ENCODE data around the gene ABHD12B. TPM values are rescaled to one million over a fixed set of nuclear protein-coding genes. Genes with fewer than 3 reads are reported as not detected.

Gene ABHD12B
- total RNA-seq, 1 experiment from 2014 or later = not detected

DNA sequence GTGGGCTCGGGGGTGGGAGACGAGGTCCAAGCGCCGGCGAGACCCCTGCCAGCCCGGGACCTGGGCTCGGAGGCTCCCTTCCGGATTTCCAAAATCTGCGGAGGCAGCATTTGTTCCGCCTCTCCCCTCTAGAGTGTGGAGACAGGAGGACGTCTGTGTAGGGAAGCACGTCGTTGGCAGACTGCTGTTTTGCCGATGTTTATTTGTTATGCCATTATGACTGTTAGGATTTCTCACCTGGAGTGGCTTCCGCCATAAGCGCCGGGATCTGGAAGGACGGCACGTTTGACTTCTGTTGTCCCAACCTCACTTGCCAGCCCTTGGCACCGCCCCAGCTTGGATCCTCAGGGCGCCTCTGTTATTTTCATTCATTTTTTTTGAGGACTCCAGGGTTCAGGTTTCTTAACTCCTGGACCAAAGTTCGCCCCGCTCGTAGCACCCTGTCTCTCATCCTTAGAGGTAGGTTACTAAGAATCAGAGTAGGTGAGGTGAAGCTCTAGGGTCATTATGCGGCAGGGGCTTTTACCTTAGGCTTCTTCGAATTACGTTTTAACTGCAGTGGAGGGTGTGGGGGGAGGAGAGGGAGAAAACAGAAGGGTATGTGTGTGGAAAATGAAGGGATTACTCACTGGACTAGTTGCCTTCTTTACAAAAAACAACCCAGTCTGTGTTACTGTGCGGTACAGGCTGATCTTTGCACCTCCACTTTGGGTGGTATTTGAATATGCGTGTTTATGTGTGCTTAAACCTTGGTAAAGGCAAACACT, 73.0 kb downstream of the ABHD12B start:
- no peaks in the 10 kb centered on the region for H3K27me3 ChIP-seq
- no peaks in the 10 kb centered on the region for H3K36me3 ChIP-seq
- H3K9me3 ChIP-seq (replicated peaks) = no peaks in the 10 kb centered on the region
- peak overlapping the region; percentile 69 for H3K4me3 ChIP-seq
- peaks cover 9% of the 10 kb centered on the region for H3K4me1 ChIP-seq
- DNase-seq = peak; percentile 54 to 67
- H3K27ac ChIP-seq = peak overlapping the region; percentile 75

DNA sequence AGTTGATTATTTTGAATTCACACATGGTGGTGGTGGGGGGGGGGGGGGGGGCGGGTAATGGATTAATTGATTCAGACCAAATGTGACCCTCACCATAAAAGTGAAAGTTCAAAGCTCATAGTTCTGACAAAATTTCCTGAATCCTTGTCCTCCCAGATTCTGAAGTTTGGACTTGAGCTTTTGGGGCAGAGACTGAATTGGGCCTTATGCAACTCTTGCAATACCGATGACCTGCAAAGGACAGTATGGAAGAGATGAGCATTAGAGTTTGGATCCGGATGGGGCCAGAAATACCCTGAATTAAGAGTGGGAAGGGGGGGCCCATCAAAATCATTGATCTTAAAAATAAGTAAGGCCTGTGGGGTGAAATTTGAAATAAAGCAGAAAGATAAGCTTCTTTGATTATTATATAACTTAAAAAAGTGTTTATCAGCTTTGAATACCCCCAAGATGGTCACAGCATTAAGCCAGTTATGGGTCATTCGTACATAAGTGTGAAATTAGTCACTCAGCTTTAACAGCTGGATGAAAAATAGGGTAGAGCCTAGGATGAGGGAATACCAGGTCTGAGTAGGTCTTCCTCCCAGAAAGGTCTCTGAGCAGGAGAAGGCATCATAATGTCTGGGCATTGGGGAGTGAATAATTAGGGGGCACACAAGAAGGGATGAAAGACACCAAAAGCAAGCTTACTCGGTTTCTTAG, 74.5 kb downstream of the ABHD12B start:
- Histone ChIP-seq H3K27me3 (no peaks in the 10 kb centered on the region), H3K27ac (no peak overlapping the region), H3K4me1 (peaks cover 9% of the 10 kb centered on the region), H3K4me3 (no peak overlapping the region), H3K36me3 (no peaks in the 10 kb centered on the region), H3K9me3 (replicated peaks) (no peaks in the 10 kb centered on the region)
- DNase-seq = no peak

DNA sequence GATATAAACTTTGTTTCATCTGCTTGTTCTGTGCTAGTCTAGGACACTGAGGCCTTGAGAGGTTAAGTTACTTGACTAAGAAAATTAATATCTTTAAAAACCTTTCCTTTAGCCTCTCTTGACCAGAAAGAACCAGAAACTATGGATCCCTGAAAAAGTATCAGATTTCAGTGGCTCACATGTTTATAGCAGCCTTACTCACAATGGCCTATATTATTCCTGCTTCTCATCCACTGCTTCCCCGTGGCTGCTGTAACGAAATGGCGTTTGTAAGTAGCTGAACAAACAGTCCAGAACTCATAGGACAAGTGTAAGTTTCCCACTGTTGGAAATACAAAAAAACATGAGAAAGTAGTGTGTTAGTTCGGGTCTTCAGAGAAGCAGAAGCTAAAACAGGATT, 75.6 kb downstream of the ABHD12B start:
- Histone ChIP-seq H3K4me3 (no peak overlapping the region), H3K4me1 (peaks cover 9% of the 10 kb centered on the region), H3K27me3 (no peaks in the 10 kb centered on the region), H3K36me3 (no peaks in the 10 kb centered on the region), H3K9me3 (replicated peaks) (no peaks in the 10 kb centered on the region), H3K27ac (0 out of 2 replicates have a peak overlapping the region, but pooled peaks have one; percentile 1)
- DNase-seq = peak in 1 of 2 experiments; percentile 49

DNA sequence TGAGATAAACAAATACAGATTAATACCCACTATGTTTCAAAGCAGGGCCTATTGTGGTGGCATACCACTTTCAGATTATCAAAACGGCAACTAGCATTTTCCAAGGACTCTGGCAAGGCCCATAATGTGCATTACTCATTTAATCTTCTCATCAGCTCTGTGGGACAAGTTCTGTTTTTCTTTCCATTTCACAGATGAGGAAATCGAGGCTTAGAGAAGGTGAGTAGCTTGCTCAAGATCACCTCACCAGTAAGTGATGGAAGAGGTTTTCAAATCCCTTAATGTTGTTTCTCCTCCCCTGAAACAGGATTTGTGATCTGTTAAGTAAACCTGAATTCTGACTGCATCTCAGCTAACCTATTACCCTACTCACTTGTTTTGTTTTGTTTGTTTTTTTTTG, 76.4 kb downstream of the ABHD12B start:
- Histone ChIP-seq H3K4me1 (peaks cover 9% of the 10 kb centered on the region), H3K9me3 (replicated peaks) (no peaks in the 10 kb centered on the region), H3K27me3 (no peaks in the 10 kb centered on the region), H3K27ac (no peak overlapping the region), H3K36me3 (no peaks in the 10 kb centered on the region), H3K4me3 (no peak overlapping the region)
- no peak for DNase-seq

DNA sequence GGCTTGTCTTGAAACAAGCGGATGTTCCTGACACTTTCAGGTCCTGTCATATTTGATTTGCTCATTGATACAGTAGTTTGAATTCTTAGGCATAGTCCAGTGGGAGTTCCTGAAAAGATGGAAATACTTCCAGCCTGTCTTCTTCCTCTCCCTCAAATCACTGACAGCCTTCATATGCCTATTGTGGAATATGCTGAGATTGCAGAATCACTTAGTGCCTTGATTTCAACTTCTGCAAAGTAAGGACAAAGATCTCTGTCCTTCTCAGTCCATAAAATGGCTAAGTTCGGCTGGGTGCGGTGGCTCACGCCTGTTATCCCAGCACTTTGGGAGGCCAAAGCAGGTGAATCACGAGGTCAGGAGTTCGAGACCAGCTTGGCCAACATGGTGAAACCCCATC, 79.2 kb downstream of the ABHD12B start:
- Histone ChIP-seq H3K36me3 (no peaks in the 10 kb centered on the region), H3K27ac (no peak overlapping the region), H3K4me3 (no peak overlapping the region), H3K9me3 (replicated peaks) (no peaks in the 10 kb centered on the region), H3K4me1 (peaks cover 15% of the 10 kb centered on the region), H3K27me3 (no peaks in the 10 kb centered on the region)
- no peak for DNase-seq

DNA sequence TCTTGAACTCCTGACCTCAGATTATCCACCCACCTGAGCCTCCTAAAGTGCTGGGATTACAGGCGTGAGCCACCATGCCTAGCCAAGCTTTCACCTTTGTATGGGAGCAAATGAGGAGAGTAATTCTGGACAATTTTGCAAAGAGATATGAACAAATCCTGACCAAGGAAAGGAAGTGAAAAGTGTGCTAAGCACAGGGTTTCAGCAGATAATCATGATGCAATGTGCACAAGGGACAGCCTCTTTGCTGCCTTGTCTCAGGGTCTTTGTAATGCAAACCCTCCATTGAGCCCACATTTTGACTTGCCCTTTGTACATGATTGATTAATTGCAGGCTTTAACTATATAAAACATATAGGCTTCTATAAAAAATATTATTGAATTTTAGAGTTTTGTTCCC, 81.6 kb downstream of the ABHD12B start:
- no peak overlapping the region for H3K4me3 ChIP-seq
- no peaks in the 10 kb centered on the region for H3K9me3 ChIP-seq (replicated peaks)

More for the DNA sequence above, 81.6 kb downstream of the ABHD12B start:
- no peaks in the 10 kb centered on the region for H3K36me3 ChIP-seq
- no peak overlapping the region for H3K27ac ChIP-seq
- DNase-seq = no peak
- peaks cover 6% of the 10 kb centered on the region for H3K4me1 ChIP-seq
- no peaks in the 10 kb centered on the region for H3K27me3 ChIP-seq

Other genes starting within 250 kb of the ABHD12B start
- 26.2 and 26.8 TPM in 2 replicates for gene SAV1, start 203.7 kb upstream of the ABHD12B start, total RNA-seq (2014; rRNA removed; shearing (Covaris generic))
- 28.8 and 34.3 TPM in 2 replicates for gene NIN, start 40.9 kb upstream of the ABHD12B start, total RNA-seq (2014; rRNA removed; shearing (Covaris generic))
- 5.0 and 5.2 TPM in 2 replicates for gene PYGL, start 72.4 kb downstream of the ABHD12B start, total RNA-seq (2014; rRNA removed; shearing (Covaris generic))
- 0.91 and 1.6 TPM in 2 replicates for gene TRIM9, start 223.1 kb downstream of the ABHD12B start, total RNA-seq (2014; rRNA removed; shearing (Covaris generic))